BLaER1 treated with 17β-estradiol and CSF1 and Interleukin-3, amounts not matched to agents 10 nM and 100 nM (cell line): ENCODE data around the gene IER5.
"Not testable (repeated sequence)": the region's sequence is repeated elsewhere in the genome, so short reads cannot be mapped to it uniquely, and the experiment has no call there.

Experiments used
- H3K27ac ChIP-seq, 11 experiments: shearing (Covaris generic); formaldehyde crosslinking; 2 replicates each; pipeline ENCODE4 v1.8.1; 2022
- H3K27me3 ChIP-seq, 11 experiments: shearing (Covaris generic); formaldehyde crosslinking; 2 replicates each; pipeline ENCODE4 v1.8.1; 2022
- H3K36me3 ChIP-seq, 11 experiments: shearing (Covaris generic); formaldehyde crosslinking; 2 replicates each; pipeline ENCODE4 v1.8.1; 2022
- H3K4me1 ChIP-seq, 10 experiments: shearing (Covaris generic); formaldehyde crosslinking; 2 replicates each; pipeline ENCODE4 v1.8.1; 2022
- H3K4me2 ChIP-seq, 11 experiments: shearing (Covaris generic); formaldehyde crosslinking; 2 replicates each; pipeline ENCODE4 v1.8.1; 2022
- H3K4me3 ChIP-seq, 10 experiments: shearing (Covaris generic); formaldehyde crosslinking; 2 replicates each; pipeline ENCODE4 v1.8.1; 2022
- H3K9ac ChIP-seq, 11 experiments: shearing (Covaris generic); formaldehyde crosslinking; 2 replicates each; pipeline ENCODE4 v1.8.1; 2022
- H3K9me3 ChIP-seq, 11 experiments: shearing (Covaris generic); formaldehyde crosslinking; replicated peaks in 1 of 11; 2 replicates each; pipeline ENCODE4 v1.8.1; 2022
- H4K20me1 ChIP-seq, 11 experiments: shearing (Covaris generic); formaldehyde crosslinking; 2 replicates each; pipeline ENCODE4 v1.8.1; 2022
- Cebpa-rat ChIP-seq, 11 experiments: shearing (Covaris generic); IDR thresholded peaks; 2 replicates each; pipeline ENCODE4 v1.8.1; 2022

Gene IER5

DNA sequence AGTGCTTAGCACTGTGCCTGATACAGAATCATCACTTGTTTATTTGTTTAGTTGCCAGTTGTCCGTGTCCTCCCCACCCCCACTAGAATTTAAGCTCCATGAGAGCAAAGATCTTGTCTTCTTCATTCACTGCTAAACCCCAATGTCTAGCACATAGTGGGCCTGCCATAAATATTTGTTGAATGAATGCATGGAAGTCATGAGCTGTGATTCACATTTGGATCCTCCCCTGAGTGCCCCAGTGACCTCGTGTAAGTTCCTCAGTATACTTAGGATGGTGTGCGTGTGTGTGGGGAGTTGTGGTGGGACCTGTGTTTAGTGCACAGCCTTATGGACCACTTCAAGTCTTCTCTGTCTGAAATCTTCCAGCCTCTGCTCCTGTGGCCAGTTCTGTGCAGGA is 23.1 kb downstream of the IER5 start:
- H3K27me3 ChIP-seq = no peaks in the 10 kb centered on the region
- H3K36me3 ChIP-seq = no peaks in the 10 kb centered on the region
- no peaks in the 10 kb centered on the region for H4K20me1 ChIP-seq
- peak overlapping the region in 2 of 11 experiments; percentile 52 to 66; a peak in 3 of 22 replicates for H3K27ac ChIP-seq
- H3K4me3 ChIP-seq = no peak overlapping the region
- peak overlapping the region in 9 of 11 experiments; percentile 70 to 90 (median 81); a peak in 11 of 22 replicates for H3K4me2 ChIP-seq
- TF ChIP-seq Cebpa-rat (IDR thresholded peaks at IDR 0.05) = no peak
- H3K9me3 ChIP-seq = no peaks in the 10 kb centered on the region
- peaks cover 46 to 81% (median 51%) of the 10 kb centered on the region in 10 experiments for H3K4me1 ChIP-seq
- no peak overlapping the region for H3K9ac ChIP-seq

DNA sequence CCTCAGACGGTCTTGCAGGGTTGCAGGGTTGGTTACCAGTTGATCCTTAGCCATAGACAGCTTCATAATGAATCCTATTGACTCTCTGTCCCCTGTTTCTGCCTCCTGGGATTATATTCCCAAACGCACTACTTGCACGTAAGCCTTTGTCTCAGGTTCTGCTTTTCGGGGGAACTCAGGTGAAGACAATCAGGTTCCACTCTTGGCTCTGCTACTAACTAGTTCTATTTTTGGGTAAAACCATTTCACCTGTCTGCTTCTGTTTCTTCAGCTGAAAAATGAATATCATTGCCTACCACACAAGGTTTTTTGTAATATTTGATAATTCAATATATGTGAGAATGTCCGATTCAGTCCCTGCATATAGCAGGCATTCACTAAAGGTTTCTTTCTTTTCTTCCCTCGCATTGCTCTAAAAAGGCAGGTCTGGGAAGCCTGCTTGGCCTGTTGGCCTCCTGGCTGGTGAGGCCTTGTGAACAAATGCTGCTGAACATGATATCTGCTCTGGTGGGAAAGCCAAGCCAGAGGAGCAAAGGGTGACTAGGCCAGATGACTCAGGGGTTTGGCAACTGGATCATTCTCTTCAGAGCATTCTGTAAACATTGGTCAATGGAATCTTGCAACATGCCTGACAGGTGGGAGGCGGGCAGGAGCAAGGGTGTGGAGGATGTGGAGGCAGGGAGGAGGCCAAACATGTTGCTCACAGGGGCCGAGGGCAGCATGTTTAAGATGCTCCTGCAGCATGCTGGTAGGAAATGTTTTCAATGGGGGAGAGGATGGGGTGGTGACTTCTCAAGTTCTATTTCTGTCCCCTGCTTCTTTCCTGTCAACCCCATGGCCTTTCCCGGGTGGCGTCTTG is 23.8 kb downstream of the IER5 start:
- H3K27me3 ChIP-seq = no peaks in the 10 kb centered on the region
- peak overlapping the region in 7 of 11 experiments; percentile 8 to 66 (median 49); a peak in 11 of 22 replicates for H3K27ac ChIP-seq
- H3K9ac ChIP-seq = peak overlapping the region in 5 of 11 experiments; percentile 0 to 58 (median 20); a peak in 6 of 22 replicates
- no peaks in the 10 kb centered on the region for H3K36me3 ChIP-seq
- H4K20me1 ChIP-seq = no peaks in the 10 kb centered on the region
- H3K4me1 ChIP-seq = peaks cover 38 to 77% (median 44%) of the 10 kb centered on the region in 10 experiments
- no peaks in the 10 kb centered on the region for H3K9me3 ChIP-seq
- peak overlapping the region; percentile 69 to 90 (median 79) for H3K4me2 ChIP-seq
- TF ChIP-seq Cebpa-rat (IDR thresholded peaks at IDR 0.05) = peak in 2 of 11 experiments; percentile 27 to 67; a peak in 3 of 22 replicates
- H3K4me3 ChIP-seq = peak overlapping the region in 2 of 10 experiments; percentile 8 to 21; a peak in 1 of 20 replicates

GRCh38 chr1:181113059-181113641 is 24.6 kb downstream of the IER5 start:
- Histone ChIP-seq H3K9ac (peak overlapping the region in 5 of 11 experiments; percentile 2 to 58 (median 20); a peak in 6 of 22 replicates), H4K20me1 (no peaks in the 10 kb centered on the region), H3K27ac (peak overlapping the region in 7 of 11 experiments; percentile 8 to 66 (median 49); a peak in 13 of 22 replicates), H3K27me3 (no peaks in the 10 kb centered on the region), H3K4me2 (peak overlapping the region; percentile 69 to 90 (median 79)), H3K4me1 (peaks cover 30 to 73% (median 38%) of the 10 kb centered on the region in 10 experiments), H3K4me3 (peak overlapping the region in 2 of 10 experiments; percentile 8 to 21; a peak in 1 of 20 replicates), H3K36me3 (no peaks in the 10 kb centered on the region), H3K9me3 (no peaks in the 10 kb centered on the region)
- TF ChIP-seq Cebpa-rat (IDR thresholded peaks at IDR 0.05) = no peak

GRCh38 chr1:181114574-181115367 is 26.3 kb downstream of the IER5 start:
- peaks cover 20 to 62% (median 29%) of the 10 kb centered on the region in 10 experiments for H3K4me1 ChIP-seq
- no peak for TF ChIP-seq Cebpa-rat (IDR thresholded peaks at IDR 0.05)

GRCh38 chr1:181115368-181115684 is 26.8 kb downstream of the IER5 start:
- H3K4me1 ChIP-seq = peaks cover 20 to 62% (median 29%) of the 10 kb centered on the region in 10 experiments
- no peak overlapping the region for H3K9ac ChIP-seq
- H3K27ac ChIP-seq = no peak overlapping the region
- H3K4me2 ChIP-seq = peak overlapping the region in 3 of 11 experiments; percentile 16 to 32 (median 22); a peak in 5 of 22 replicates
- TF ChIP-seq Cebpa-rat (IDR thresholded peaks at IDR 0.05) = no peak
- no peaks in the 10 kb centered on the region for H4K20me1 ChIP-seq
- no peak overlapping the region for H3K4me3 ChIP-seq
- H3K9me3 ChIP-seq = no peaks in the 10 kb centered on the region
- no peaks in the 10 kb centered on the region for H3K27me3 ChIP-seq
- H3K36me3 ChIP-seq = no peaks in the 10 kb centered on the region

More at GRCh38 chr1:181114574-181115367, 26.3 kb downstream of the IER5 start:
- H3K9ac ChIP-seq = no peak overlapping the region
- H3K4me3 ChIP-seq = no peak overlapping the region
- H3K27me3 ChIP-seq = no peaks in the 10 kb centered on the region
- no peaks in the 10 kb centered on the region for H3K36me3 ChIP-seq
- H3K9me3 ChIP-seq = no peaks in the 10 kb centered on the region
- H3K27ac ChIP-seq = no peak overlapping the region
- no peaks in the 10 kb centered on the region for H4K20me1 ChIP-seq
- peak overlapping the region in 3 of 11 experiments; percentile 16 to 84 (median 22); a peak in 4 of 22 replicates for H3K4me2 ChIP-seq

GRCh38 chr1:181115971-181116370 is 27.5 kb downstream of the IER5 start:
- H3K27me3 ChIP-seq, H3K27ac ChIP-seq, H3K4me3 ChIP-seq, H3K36me3 ChIP-seq, H4K20me1 ChIP-seq, H3K9ac ChIP-seq, H3K9me3 ChIP-seq: not testable (repeated sequence)
- Histone ChIP-seq H3K4me1 (peaks cover 20 to 62% (median 29%) of the 10 kb centered on the region in 10 experiments), H3K4me2 (peak overlapping the region in 1 of 11 experiments; percentile 22; a peak in 1 of 22 replicates)

DNA sequence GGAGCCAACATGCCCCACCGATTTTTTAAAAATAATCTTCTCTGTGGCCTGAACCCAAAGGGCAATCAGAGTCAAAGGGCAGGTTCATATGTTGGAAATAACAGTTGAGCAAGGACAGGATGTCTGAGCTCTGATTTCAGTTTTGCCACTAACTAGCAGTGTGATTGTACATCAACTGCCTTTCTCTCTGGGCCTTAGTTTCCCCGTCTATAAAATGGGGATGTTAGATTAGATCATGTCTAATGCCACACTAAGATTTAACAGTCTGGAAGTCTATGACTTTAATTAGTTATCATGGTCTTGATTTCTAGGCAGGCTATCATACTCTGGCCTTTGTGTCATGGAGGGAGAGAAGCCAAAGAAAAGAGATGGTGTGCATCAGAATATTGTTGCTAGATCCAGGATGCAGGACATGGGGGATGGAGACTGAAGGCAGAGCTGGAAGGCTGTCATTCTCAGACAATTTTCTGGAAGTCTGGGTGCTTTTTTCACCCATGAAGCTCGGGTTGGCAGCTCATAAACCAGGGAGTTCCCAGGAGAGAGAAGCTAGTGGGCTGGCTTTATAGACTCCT is 28.4 kb downstream of the IER5 start:
- H3K9ac ChIP-seq = no peak overlapping the region
- no peaks in the 10 kb centered on the region for H4K20me1 ChIP-seq
- H3K4me3 ChIP-seq = no peak overlapping the region
- H3K36me3 ChIP-seq = no peaks in the 10 kb centered on the region
- H3K27me3 ChIP-seq = no peaks in the 10 kb centered on the region
- peak overlapping the region in 1 of 11 experiments; percentile 28; a peak in 2 of 22 replicates for H3K4me2 ChIP-seq
- H3K27ac ChIP-seq = no peak overlapping the region
- TF ChIP-seq Cebpa-rat (IDR thresholded peaks at IDR 0.05) = no peak
- no peaks in the 10 kb centered on the region for H3K9me3 ChIP-seq
- H3K4me1 ChIP-seq = peaks cover 19 to 57% (median 25%) of the 10 kb centered on the region in 10 experiments

DNA sequence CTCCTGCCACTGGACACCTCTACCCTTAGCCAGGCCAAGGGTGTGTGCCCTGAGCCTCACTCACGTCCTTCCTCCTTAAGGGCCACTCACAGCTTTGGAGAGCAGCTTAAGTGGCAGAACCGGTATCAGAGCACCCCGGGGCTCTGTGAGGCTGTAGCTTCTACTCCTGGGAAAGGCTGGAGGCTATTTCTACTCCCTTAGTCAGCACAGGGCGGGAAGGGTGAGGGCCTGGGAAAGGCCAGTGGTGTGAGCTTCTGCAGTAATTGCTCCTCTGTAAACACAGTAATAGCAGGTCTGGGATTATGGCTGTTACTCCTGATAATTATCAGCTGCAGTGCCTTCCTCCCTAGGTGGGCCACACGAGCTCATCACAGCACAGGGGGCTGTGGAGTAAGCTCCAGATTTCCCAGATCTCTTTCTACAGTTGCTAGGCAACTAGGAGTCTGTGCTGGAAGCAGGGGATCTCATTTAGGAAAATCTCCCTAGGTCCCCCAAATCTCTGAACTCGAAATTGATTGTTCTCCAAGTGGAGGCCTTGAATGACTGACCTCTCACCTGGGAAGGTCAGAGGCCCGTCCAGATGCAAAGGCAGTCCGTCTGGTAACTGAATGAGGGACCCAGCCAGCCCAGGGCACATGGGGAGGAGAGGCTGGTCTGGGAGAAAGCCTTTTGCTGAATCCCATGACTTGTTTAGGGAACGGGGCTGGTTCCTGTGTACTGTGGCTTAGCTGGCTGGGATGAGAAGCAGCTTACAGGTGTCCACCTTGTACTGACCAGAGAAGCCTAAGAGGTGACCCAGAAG is 29.3 kb downstream of the IER5 start:
- Histone ChIP-seq H3K9me3 (no peaks in the 10 kb centered on the region), H3K4me1 (peaks cover 10 to 55% (median 17%) of the 10 kb centered on the region in 10 experiments), H4K20me1 (no peaks in the 10 kb centered on the region), H3K4me3 (no peak overlapping the region), H3K27ac (no peak overlapping the region), H3K4me2 (peak overlapping the region in 2 of 11 experiments; percentile 28 to 31; a peak in 2 of 22 replicates), H3K36me3 (no peaks in the 10 kb centered on the region), H3K9ac (no peak overlapping the region), H3K27me3 (no peaks in the 10 kb centered on the region)
- no peak for TF ChIP-seq Cebpa-rat (IDR thresholded peaks at IDR 0.05)
